SKM-1 treated with dmso at 0.1 percent for 144 hours (cell line): ENCODE measurements around the gene WWOX.

Source experiments
- DNase-seq: peaks from one replicate; lab custom pipeline; 2025; ENCODE audit not compliant: unreplicated experiment; lab: John Stamatoyannopoulos, UW

The WWOX gene

GRCh38 chr16:78140818-78141466, 41.5 kb downstream of the WWOX start:
- DNase-seq: no peak

DNA sequence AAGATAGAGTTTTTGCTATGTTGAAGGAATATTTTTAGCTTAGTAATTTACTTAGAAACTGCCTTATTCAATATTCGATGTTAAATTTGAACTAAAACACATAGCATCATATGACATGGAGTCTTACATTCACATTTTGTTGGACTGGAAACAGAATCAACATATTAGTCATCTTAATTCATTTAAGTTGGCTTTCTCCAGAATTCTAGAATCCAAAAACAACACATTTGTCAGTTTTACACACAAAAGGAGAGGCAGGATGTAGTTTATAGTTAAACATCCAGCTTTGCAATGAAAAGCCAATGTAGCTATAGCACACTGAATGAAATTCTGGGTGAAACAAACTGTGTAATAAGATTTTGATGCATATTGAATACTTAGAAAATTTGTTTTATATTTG, 43.3 kb downstream of the WWOX start:
- DNase-seq: no peak

DNA sequence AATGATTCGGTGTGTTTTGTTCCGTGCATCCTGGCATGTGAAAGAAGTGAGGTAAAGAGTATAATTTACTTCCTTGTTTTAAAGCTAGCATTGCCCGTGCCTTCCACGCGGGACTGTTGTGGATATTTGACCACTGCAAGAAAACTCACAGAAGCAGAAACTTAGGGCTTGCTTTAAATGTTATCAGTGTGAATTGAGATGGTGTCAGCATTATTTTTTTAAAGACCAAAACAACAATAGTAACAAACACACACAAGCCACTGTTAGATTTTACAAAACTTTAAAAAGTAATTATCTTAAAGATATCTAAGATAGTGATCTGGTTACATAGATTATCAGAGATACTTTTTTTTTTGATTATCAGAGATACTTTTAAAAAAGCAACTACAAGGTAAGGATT, 47.4 kb downstream of the WWOX start:
- no peak for DNase-seq

DNA sequence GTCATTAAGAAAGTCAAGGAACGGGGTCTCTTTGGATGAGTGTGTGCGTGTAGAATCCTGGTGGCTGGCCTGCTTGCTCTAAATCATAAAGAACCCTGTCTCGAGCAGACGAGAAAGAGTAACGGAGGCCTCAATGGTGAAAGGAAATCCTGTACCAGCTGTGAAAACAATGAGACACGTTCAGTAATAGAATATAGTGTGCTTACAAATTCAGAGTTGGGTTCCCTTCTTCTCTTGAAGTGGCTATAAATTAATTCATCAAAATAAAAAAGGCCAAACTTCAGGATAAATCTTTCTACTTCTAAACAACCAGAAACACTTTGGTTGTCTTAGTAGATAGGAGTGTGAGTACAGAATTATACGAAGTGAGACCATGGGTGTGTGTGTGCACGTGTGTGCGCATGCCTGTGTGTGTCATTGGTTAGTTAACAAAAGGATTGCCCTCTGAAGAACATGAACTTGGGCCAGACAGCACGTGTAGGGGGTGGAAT, 48.5 kb downstream of the WWOX start:
- no peak for DNase-seq

DNA sequence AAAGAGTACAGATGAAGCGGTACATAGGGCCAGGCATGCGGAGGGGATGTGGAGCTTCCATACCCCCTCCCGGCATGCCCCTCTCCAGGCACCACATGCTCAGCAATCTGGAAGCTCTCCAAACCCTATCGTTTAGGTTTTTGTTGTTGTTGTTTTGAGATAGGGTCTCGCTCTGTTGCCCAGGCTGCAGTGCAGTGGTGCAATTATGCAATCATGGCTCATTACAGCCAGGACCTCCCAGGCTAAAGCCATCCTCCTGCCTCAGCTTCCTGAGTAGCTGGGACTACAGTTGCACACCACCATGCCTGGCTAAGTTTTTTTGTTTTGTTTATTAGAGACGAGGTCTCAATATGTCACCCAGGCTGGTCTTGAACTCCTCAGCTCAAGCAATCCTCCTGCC, 50.8 kb downstream of the WWOX start:
- DNase-seq: no peak

DNA sequence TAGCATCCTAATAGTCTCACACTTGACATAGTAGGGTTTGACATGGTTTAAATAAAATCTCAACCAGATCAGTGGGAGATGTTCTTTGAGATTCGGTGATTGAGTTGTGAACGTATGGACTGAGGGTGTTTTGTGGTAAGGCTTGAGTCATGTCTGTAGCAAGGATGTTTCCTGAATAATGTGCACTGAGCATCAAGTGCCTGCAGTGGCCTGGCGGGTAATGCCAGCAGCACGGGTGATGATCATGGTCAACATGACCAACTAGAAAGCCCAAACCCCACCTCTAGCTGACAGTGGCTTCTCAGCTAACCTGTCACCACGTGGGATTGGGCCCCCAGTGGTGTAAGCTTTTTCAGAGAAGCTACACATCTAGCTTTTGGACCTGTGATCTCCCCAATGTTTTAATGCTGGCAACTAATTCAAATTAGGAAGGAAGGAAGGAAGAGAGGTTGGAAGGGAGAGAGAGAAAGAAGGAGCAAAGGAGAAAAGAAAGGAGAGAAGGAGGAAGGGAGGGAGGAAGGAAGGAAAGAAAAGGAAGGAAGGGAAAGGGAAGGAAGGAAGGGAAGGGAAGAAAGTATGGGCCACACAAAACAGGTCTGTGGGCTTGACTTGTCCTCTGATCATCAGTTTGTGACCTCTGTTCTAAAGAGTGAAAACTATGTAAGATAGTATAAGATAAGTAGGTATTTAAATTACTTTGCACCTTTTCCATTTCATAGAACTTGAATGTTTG, 55.4 kb downstream of the WWOX start:
- DNase-seq: no peak

GRCh38 chr16:78155791-78156345, 56.4 kb downstream of the WWOX start:
- DNase-seq: no peak

- no peak for DNase-seq
These were observed 61.7 kb downstream of the WWOX start for GRCh38 chr16:78161023-78161729.

GRCh38 chr16:78163772-78164670, 64.6 kb downstream of the WWOX start:
- DNase-seq: no peak

- DNase-seq: no peak
These were observed 71.1 kb downstream of the WWOX start for GRCh38 chr16:78170494-78170933.

GRCh38 chr16:78175287-78175686, 75.8 kb downstream of the WWOX start:
- no peak for DNase-seq

DNA sequence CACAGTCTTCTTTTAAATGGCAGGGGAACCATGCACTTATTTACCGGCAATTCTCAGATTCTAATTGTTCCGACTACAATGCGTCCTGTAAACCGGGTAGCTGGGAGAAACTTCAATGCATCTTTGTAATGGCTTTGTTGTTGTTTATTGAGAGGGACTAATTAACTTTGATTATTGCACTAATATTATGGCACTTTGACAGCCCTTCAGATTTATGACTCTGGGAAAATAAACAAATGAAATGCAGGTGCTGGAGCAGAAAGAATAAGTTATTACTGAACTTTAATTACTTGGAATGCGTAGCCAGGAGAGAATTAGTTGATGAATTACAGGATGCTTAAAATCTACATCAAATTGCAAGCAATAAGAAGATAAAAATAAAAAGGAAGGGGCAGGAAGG, 77.0 kb downstream of the WWOX start:
- DNase-seq: no peak

- DNase-seq: no peak
These were observed 77.8 kb downstream of the WWOX start for GRCh38 chr16:78177218-78177617.

GRCh38 chr16:78177987-78178386, 78.5 kb downstream of the WWOX start:
- no peak for DNase-seq

DNA sequence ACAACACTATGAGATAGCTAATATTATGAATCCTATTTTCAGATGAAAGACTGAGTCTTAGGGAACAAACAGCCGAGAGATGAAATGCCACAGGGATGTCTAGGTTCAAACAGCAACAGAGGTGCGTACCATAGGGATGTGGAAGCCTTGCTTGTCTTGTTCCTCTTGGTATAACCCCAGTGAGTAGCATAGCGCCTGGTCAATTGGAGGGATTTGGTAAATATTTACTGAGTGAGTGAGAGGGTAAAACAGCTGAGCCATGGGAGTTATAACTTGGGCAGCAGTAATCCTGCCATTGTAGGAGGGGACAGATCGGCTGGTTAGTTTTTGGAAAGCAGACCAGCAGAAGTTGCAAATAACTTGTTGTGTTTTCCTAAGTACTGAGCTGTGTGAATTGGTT, 80.2 kb downstream of the WWOX start:
- no peak for DNase-seq

DNA sequence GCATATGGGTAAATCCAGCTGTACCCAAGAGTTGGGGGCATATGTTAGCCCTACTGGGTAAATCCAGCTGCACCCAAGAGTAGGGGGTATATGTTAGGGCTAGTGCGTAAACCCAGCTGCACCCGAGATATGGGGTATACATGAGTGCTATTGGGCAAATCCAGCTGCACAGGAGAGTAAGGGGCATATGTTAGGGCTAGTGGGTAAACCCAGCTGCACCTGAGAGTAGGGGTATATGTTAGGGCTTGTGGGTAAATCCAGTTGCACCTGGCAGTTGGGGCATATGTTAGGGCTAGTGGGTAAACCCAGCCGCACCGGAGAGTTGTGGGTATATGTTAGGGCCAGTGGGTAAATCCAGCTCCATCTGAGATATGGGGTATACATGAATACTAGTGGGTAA, 80.9 kb downstream of the WWOX start:
- DNase-seq: no peak

GRCh38 chr16:78183437-78184237, 84.2 kb downstream of the WWOX start:
- no peak for DNase-seq

DNA sequence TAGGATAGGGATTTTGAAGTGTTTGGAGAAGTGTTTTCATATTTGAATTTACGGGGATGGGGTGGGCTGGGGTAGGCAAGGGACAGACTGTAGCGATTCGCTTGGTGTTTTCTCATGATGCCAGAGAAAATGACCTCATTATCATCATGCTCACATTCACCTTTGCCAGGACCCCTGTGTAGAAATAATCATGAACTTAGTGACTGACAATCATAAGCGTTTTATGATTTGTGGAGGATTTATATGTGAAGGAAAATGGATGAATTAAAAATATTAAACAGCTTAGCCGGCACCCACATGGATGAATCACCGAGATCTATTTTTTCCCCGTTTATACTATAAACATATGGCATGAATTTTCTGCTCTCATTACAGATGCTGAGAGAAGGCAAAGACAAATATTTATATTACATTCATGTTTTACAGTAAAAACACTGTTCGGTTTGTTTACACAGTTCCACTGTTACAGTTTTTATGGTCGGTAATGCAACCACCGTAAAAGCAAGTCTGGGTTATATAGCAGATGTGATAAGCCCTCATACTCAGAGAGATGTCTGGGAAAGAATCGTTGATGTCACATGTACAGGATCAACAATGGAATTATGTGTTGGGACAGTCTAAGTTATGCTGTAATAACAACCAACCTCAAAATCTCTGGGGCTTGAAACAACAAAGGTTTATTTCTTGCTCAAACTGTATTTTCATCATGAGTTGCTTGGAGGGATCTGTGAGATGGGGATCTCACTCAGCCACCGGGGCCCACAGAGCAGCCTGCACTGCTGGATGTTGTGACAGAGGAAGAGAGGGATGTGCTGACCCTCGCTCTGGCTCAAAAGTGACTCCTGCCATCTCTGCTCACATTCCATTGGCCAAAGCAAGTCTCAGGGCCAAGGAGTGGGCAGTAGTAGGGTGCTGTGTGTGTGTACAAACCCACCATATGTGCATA, 85.1 kb downstream of the WWOX start:
- DNase-seq: no peak

DNA sequence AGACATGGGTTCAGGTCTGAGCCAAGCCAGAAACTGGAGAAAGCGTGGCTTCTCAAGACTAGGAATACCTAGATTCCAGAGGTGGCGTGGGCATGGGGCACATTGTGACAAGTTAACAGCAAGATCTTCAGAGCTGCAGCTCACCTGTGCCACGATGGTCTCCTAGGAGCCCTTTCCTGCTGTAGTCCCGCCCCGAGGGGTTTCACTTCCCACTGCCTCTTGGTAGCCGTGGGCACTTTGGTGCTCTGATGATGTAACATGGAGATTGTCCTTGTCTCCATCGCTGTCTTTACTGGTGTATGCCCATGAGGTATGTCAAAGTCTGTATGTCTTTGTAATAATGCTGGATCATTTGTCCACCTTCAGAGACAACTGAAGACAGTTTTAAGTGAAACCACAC, 89.7 kb downstream of the WWOX start:
- no peak for DNase-seq
